Skeletal muscle satellite cell (primary cell): ENCODE data around the gene TSPOAP1.

Source experiments
- H3K27me3 ChIP-seq: 2 replicates; pipeline ENCODE4 v1.7.0; 2013; ENCODE audit warnings: low read length; ENCODE audit not compliant: control insufficient read depth, insufficient read depth
- H3K36me3 ChIP-seq: 2 replicates; pipeline ENCODE4 v1.7.0; 2013; ENCODE audit warnings: mild to moderate bottlenecking, control low read depth, low read length; ENCODE audit not compliant: insufficient read depth
- H3K4me1 ChIP-seq: 2 replicates; pipeline ENCODE4 v1.7.0; 2013; ENCODE audit warnings: low read length; ENCODE audit not compliant: control insufficient read depth, insufficient read depth
- H3K4me2 ChIP-seq: 2 replicates; pipeline ENCODE4 v1.7.0; 2013; ENCODE audit warnings: mild to moderate bottlenecking, low read length
- H3K4me3 ChIP-seq: 2 replicates; pipeline ENCODE4 v1.7.0; 2013; ENCODE audit warnings: low read length
- H3K9ac ChIP-seq: 2 replicates; pipeline ENCODE4 v1.7.0; 2013; ENCODE audit warnings: mild to moderate bottlenecking, low read depth, low read length, moderate library complexity
- H3K9me3 ChIP-seq: replicated peaks from 2 replicates; pipeline ENCODE4 v1.7.0; 2013; ENCODE audit warnings: mild to moderate bottlenecking, control low read depth, low read length

TSPOAP1 gene

GRCh38 chr17:58337210-58337599, 8.6 kb upstream of the TSPOAP1 start:
- Histone ChIP-seq H3K9me3 (no peaks in the 10 kb centered on the region), H3K36me3 (no peaks in the 10 kb centered on the region), H3K4me3 (no peak overlapping the region), H3K9ac (no peak overlapping the region), H3K27me3 (no peaks in the 10 kb centered on the region), H3K4me1 (peaks cover 16% of the 10 kb centered on the region), H3K4me2 (no peak overlapping the region)

GRCh38 chr17:58336456-58337209, 8.0 kb upstream of the TSPOAP1 start:
- no peaks in the 10 kb centered on the region for H3K36me3 ChIP-seq
- no peak overlapping the region for H3K4me3 ChIP-seq
- H3K9me3 ChIP-seq, result no peaks in the 10 kb centered on the region
- no peak overlapping the region for H3K9ac ChIP-seq
- H3K4me1 ChIP-seq, result peaks cover 16% of the 10 kb centered on the region
- H3K4me2 ChIP-seq, result no peak overlapping the region
- H3K27me3 ChIP-seq, result no peaks in the 10 kb centered on the region

- no peaks in the 10 kb centered on the region for H3K27me3 ChIP-seq
- H3K9ac ChIP-seq, result no peak overlapping the region
- H3K4me3 ChIP-seq, result no peak overlapping the region
- H3K9me3 ChIP-seq, result no peaks in the 10 kb centered on the region
- H3K4me1 ChIP-seq, result peaks cover 16% of the 10 kb centered on the region
- no peak overlapping the region for H3K4me2 ChIP-seq
- no peaks in the 10 kb centered on the region for H3K36me3 ChIP-seq
Observed at GRCh38 chr17:58335779-58336455, 7.3 kb upstream of the TSPOAP1 start.

GRCh38 chr17:58335061-58335731, 6.6 kb upstream of the TSPOAP1 start:
- Histone ChIP-seq H3K36me3 (no peaks in the 10 kb centered on the region), H3K9ac (no peak overlapping the region), H3K4me2 (no peak overlapping the region), H3K4me3 (no peak overlapping the region), H3K9me3 (no peaks in the 10 kb centered on the region), H3K27me3 (no peaks in the 10 kb centered on the region), H3K4me1 (peaks cover 16% of the 10 kb centered on the region)

- no peaks in the 10 kb centered on the region for H3K9me3 ChIP-seq
- no peak overlapping the region for H3K9ac ChIP-seq
- peaks cover 16% of the 10 kb centered on the region for H3K4me1 ChIP-seq
- no peaks in the 10 kb centered on the region for H3K36me3 ChIP-seq
- H3K27me3 ChIP-seq, result peaks cover under 1% of the 10 kb centered on the region
- H3K4me2 ChIP-seq, result no peak overlapping the region
- no peak overlapping the region for H3K4me3 ChIP-seq
Observed at GRCh38 chr17:58334661-58335060, 6.1 kb upstream of the TSPOAP1 start.

GRCh38 chr17:58334256-58334655, 5.7 kb upstream of the TSPOAP1 start:
- H3K4me1 ChIP-seq, result peaks cover 16% of the 10 kb centered on the region

GRCh38 chr17:58333736-58334207, 5.2 kb upstream of the TSPOAP1 start:
- H3K4me3 ChIP-seq, result no peak overlapping the region
- H3K9ac ChIP-seq, result no peak overlapping the region
- no peaks in the 10 kb centered on the region for H3K36me3 ChIP-seq
- H3K4me1 ChIP-seq, result peaks cover 13% of the 10 kb centered on the region
- H3K4me2 ChIP-seq, result no peak overlapping the region
- H3K9me3 ChIP-seq, result no peaks in the 10 kb centered on the region
- H3K27me3 ChIP-seq, result peaks cover 10% of the 10 kb centered on the region

More at GRCh38 chr17:58334256-58334655, 5.7 kb upstream of the TSPOAP1 start:
- Histone ChIP-seq H3K36me3 (no peaks in the 10 kb centered on the region), H3K27me3 (peaks cover 5% of the 10 kb centered on the region), H3K9ac (no peak overlapping the region), H3K9me3 (no peaks in the 10 kb centered on the region), H3K4me3 (no peak overlapping the region), H3K4me2 (no peak overlapping the region)

GRCh38 chr17:58332778-58333735, 4.5 kb upstream of the TSPOAP1 start:
- H3K4me3 ChIP-seq, result no peak overlapping the region
- no peaks in the 10 kb centered on the region for H3K9me3 ChIP-seq
- peaks cover 7% of the 10 kb centered on the region for H3K4me1 ChIP-seq
- H3K36me3 ChIP-seq, result no peaks in the 10 kb centered on the region
- H3K9ac ChIP-seq, result no peak overlapping the region
- peaks cover 17% of the 10 kb centered on the region for H3K27me3 ChIP-seq
- no peak overlapping the region for H3K4me2 ChIP-seq

GRCh38 chr17:58331815-58332777, 3.5 kb upstream of the TSPOAP1 start:
- Histone ChIP-seq H3K4me1 (no peaks in the 10 kb centered on the region), H3K4me2 (no peak overlapping the region), H3K9ac (no peak overlapping the region), H3K9me3 (no peaks in the 10 kb centered on the region), H3K27me3 (peaks cover 25% of the 10 kb centered on the region), H3K36me3 (no peaks in the 10 kb centered on the region), H3K4me3 (no peak overlapping the region)
